ENCODE results near the gene OR5T2.
"Not testable (repeated sequence)": the region's sequence is repeated elsewhere in the genome, so short reads cannot be mapped to it uniquely, and the experiment has no call there.

Gene OR5T2

DNA sequence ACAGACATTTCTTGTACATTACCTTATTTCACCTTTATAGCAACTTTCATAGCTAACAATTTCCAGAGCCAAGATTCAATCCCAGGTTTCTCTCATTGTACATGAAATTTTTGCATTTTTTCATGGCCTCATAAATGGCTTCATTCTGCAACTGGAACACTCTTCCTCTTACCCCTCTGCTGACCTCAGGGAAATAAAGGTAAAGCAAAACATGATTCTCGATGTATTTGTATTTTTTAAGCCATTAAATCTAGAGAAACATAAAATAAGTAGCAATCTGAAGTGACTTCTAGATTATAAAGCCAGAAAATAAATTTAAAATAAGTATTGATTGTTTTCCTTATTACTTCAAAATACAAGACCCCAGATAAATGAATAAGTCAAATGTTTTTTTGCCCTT is at the start of gene OR5T2:
Gene OR5T2 (minus strand): TSS at position 101 of the 400 bp plus-strand sequence. CDS start 1,193 bp downstream, outside the sequence.
- no peak for DNase-seq

DNA sequence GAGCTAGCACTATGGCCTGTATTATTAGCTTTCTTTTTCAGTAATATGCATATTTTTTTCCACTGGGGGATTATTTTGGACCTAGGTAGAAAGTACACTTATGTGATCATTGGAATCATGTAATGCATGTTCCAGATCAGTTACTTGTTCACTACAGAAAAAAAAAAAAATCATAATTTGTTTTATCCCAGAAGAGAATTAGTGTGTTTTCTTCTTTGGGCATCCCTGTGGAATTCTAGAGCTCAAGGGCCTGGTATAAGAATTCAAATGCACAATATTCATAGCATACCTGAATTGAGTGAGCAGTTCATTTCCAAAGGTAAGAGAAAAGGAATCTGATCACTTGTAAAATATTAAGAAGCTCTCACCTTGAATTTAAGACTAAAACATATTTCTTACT is 39.8 kb upstream of the OR5T2 start, which contains the start of gene OR5T1:
Gene OR5T1 (plus strand): TSS at position 301 of the 400 bp plus-strand sequence. CDS start 1,485 bp downstream, outside the sequence.
- no peak for DNase-seq

DNA sequence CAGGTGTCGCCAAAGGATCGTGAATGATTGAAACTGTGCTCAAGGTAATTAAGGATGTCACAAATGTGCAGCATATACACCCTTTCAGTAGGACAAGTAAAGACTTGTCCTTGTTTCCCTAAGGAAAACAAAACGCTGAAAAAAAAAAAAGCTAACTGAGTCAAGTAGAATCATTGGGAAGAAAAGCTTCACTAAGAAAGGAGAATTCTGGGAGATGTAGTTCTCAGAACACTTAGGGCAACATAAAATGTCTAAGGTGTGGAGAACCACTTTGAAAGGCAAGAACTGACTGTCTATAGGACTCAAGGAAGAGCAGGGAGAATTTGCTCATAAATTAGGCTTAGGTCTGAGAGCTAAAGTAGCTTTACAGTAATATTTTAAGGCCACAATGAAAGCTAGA is 37.0 kb upstream of the OR5T2 start:
- no peak for DNase-seq

DNA sequence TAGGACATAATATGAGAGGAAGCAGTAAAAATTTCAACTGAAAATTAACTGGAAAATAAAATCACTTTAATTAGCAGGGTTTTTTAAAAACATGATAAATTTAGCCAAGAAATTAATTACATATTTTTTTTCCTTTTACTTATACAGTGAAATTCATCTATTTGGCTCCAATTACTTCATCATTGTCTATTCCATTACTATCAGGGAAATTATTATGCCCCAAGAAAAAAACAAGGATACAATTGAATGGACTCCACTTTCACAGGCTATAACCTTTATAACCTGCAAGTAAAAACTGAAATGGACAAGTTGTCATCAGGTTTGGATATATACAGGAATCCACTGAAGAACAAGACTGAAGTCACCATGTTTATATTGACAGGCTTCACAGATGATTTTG is 17.9 kb upstream of the OR5T2 start, which contains the start of gene OR5T3:
Gene OR5T3 (plus strand): TSS at position 301 of the 400 bp plus-strand sequence. CDS start 0 bp downstream, at position 301.
- DNase-seq, result no peak

DNA sequence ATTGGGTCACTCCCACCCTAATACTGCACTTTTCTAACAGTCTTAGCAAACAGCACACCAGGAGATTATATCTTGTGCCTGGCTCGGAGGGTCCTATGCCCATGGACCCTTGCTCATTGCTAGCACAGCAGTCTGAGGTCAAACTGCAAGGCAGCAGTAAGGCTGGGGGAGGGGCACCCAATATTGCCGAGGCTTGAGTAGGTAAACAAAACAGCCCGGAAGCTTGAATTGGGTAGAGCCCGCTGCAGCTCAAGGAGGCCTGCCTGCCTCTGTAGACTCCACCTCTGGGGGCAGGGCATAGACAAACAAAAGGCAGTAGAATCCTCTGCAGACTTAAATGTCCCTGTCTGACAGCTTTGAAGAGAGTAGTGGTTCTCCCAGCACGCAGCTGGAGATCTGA is 14.3 kb downstream of the OR5T2 start:
- DNase-seq, result not testable (repeated sequence)

DNA sequence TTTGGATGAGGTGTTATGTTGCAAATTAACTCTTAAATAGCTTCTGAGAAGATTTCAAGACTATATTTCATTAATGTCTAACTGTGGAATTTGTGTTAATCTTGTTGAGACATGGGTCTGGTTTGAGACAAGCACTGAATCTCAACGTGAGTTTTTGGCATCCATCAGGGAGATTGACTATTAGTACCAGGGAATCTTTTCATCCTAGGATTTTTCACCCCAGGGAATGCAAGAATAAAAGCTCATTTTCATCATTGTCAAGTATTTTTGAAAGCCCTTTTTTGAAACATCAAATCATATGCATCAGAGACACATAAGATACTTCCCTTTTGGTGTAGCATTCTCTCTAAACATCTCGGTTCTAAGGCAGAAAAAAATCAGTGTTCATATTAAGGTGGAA is 19.5 kb downstream of the OR5T2 start:
- no peak for DNase-seq

DNA sequence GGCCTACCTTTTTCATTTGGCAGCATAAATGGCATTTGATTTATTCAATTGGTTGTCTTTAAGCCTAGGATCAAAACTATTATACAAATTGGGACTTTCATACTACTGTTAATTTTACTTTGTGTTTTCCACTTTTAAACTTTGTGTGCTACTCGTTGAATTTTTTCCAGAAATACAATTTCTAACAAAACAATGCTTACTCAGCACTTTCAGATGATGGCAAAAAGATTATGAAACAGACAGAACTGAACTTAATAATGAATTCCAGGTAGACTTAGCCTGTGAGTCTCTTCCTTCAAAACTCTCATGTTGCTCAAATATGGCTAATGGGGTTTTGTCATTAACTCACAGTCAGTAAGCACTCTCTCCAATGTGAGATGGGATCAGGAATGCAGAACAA is 26.3 kb downstream of the OR5T2 start:
- DNase-seq, result no peak

DNA sequence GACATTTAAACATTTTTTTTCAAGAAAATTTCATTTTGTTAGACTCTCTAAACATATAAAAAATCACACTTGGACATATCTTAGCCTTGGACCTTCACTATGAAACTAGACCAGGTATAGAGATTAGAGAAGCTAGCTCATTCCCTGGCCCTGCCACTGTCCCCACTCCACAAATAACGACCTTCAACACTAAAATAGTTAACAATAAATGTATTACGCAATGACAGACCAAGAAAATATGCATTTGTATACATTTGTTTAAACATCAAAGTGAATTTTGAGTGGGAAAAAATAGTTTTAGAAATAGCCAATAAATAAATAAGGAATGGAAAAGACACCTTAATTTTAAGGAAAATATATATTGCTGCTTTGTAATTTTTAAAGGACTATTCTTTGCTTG is 36.7 kb downstream of the OR5T2 start:
- no peak for DNase-seq

DNA sequence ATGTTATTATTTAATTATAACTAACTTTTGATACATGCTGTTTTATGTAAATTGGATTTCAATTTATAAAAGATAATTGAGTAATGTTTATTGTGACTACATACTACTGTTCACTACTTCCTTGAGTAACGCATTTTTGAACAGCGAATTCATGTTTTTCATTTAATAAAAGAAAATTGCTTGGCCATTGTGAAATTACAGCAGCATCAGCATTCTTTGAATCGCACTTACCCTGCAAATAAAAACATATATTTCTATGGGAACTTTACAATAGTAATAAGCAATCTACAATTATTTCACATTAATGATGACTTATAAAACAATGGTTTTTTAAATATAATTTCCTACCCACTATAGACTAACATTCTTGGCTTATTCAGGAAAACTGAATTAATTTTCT is 37.4 kb downstream of the OR5T2 start:
- DNase-seq, result no peak

DNA sequence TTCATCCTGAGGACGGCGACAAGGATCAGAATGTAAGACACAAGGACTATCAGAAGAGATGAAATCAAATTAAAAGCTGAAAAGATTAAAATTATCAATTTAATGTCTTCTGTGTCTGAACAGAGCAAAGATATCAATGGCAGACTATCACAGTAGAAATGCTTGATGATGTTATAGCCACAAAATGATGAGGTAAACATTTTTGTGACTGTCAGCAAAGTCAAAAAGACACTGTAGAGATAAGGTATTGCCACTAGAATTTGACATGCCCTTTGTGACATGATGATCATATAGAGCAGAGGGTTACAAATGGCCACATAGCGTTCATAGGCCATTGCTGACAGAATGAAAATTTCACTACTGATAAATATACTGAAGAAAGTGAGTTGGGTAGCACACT is 45.5 kb downstream of the OR5T2 start:
- no peak for DNase-seq

DNA sequence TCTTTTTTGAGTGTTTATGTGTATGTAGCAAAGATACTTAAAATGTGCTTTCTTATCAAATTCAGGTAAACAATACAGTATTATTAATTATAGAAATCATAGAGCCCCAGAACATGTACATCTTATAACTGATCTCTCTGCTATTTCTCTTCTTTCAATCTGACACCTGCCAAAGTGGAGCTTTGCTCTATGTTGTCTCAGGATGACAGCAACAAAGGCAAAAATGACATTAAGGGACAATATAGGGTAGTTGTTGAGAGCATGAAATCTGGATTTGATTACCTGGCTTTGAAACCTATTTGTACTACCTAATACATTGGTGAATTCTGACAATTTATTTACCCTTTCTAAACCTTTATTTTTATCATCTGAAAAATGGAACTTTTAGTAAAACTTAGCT is 50.6 kb downstream of the OR5T2 start:
- no peak for DNase-seq

Measured in NCI-H345 (cell line).